ENCODE results near the gene LMAN1L. TPM values are rescaled to one million over a fixed set of nuclear protein-coding genes. Genes with fewer than 3 reads are reported as not detected.
"Not testable (repeated sequence)": the region's sequence is repeated elsewhere in the genome, so short reads cannot be mapped to it uniquely, and the experiment has no call there.

LMAN1L gene
- total RNA-seq, 6 experiments from 2014 or later: not detected

DNA sequence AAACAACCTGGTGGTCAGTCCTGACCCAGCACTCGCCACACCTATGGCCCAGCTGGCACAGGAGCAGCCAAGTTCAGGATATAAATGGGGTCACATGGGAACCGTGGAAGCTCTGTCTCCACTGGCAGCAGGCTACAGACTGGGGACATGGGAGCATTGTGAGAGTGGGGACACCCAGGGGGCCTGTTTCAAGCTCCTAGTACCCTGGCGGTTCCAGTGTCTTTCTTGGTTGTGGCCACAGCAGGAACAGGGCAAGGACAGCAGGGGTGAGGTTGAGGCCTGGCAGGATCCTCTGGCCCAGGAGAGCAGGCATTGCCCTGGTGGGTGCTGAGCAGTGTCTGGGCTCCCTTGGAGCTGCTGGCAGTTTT is 28.8 kb upstream of the LMAN1L start:
- Mint-ChIP-seq H3K4me1 (ENCODE audit: low read depth) (peaks cover 67% of the 10 kb centered on the region), H3K9me3 (no peaks in the 10 kb centered on the region), H3K27ac (peak overlapping the region; percentile 76), H3K36me3 (ENCODE audit: low read depth) (no peaks in the 10 kb centered on the region), H3K27me3 (ENCODE audit: insufficient read depth) (peaks cover 2% of the 10 kb centered on the region; the same call in 1 of the 2 replicates), H3K4me3 (peak overlapping the region; percentile 95)
- no peak for DNase-seq
- TF ChIP-seq, protein P1, sequence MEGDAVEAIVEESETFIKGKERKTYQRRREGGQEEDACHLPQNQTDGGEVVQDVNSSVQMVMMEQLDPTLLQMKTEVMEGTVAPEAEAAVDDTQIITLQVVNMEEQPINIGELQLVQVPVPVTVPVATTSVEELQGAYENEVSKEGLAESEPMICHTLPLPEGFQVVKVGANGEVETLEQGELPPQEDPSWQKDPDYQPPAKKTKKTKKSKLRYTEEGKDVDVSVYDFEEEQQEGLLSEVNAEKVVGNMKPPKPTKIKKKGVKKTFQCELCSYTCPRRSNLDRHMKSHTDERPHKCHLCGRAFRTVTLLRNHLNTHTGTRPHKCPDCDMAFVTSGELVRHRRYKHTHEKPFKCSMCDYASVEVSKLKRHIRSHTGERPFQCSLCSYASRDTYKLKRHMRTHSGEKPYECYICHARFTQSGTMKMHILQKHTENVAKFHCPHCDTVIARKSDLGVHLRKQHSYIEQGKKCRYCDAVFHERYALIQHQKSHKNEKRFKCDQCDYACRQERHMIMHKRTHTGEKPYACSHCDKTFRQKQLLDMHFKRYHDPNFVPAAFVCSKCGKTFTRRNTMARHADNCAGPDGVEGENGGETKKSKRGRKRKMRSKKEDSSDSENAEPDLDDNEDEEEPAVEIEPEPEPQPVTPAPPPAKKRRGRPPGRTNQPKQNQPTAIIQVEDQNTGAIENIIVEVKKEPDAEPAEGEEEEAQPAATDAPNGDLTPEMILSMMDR (IDR thresholded peaks at IDR 0.05): no peak

DNA sequence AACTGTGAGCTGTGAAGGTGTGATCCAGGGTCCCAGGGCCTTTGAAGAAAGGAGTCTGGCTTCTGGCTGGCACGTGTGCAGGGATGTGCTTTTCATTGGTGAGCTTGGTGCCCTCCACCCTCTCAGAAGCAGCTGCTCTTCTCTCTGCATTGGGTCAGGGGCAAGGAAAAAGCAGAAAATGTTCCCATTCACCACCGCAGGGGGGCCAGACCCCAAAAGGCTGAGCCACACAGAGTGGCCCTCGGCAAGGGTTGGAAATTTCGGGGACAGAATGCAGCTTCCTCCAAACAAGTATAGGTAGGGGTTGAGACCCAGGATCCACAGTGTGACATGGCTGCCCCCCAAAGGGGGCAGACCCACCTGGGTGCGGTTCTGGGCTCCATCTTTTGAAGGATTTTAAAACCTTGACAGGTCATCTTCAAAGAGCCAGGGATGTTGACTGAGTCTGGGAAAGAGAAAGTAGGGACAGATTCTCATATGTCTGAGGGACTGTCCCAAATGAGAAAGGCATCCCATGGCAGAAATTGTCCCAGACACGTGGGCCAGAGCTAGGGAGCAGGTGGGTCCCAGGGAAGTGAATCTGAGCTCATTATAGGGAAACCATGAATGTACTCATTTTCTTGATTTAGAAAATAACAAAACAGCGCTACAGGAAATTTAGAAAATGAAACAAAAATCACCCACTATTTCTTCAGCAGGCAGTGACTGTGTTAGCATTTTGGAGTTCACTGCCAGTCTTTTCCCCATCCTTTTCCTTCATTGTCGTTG is 28.0 kb upstream of the LMAN1L start:
- H3K27me3 Mint-ChIP-seq (ENCODE audit: insufficient read depth): peaks cover 4% of the 10 kb centered on the region; the same call in 1 of the 2 replicates
- H3K4me3 Mint-ChIP-seq: peak overlapping the region; percentile 23; the same call in 1 of the 2 replicates
- H3K36me3 Mint-ChIP-seq (ENCODE audit: low read depth): no peaks in the 10 kb centered on the region
- peaks cover 73% of the 10 kb centered on the region for H3K4me1 Mint-ChIP-seq (ENCODE audit: low read depth)
- TF ChIP-seq, protein P1 (IDR thresholded peaks at IDR 0.05): no peak
- DNase-seq: no peak
- peak overlapping the region; percentile 42; the same call in 1 of the 2 replicates for H3K27ac Mint-ChIP-seq
- no peaks in the 10 kb centered on the region for H3K9me3 Mint-ChIP-seq

DNA sequence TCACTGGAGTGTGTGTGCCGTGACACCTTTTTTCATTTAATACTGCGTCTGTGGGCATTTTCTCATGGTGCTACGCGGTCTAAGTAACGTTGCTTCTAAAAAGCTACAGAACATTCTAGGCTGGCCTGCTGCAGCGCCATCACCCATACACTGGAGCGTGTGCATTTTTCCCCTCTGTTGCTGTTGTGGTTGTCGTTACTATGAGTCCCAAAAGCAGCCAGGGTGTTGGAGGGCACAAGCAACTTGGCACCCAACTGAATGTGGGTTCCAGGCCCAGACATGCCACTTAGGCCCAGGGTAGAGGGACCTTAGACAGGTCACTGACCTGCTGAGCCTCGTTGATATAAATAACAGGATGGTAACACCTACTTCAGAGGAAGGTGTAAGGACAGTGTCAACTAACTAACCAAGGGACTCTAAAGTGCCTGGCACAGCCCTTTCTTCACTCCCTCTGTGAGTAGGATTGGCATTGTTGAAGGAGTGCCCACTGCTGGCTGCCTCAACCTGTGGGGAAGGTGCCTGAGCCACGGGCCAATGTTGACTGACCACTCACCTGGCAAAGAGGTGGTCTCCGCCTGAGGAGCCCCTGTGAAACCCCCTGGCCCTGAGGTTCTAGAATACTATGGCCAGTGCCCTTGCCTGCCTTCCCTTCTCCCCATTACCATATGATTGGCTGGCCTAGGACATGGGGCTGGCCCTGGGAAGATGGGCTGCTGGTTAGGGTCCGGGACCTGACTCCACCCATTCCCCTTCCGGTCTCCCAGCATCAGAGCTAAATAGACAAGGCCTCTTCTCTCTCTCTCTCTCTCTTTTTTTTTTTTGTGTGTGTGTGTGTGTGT is 27.2 kb upstream of the LMAN1L start:
- no peak for DNase-seq
- no peaks in the 10 kb centered on the region for H3K36me3 Mint-ChIP-seq (ENCODE audit: low read depth)
- no peaks in the 10 kb centered on the region for H3K9me3 Mint-ChIP-seq
- H3K4me3 Mint-ChIP-seq: peak overlapping the region; percentile 23; the same call in 1 of the 2 replicates
- H3K4me1 Mint-ChIP-seq (ENCODE audit: low read depth): peaks cover 74% of the 10 kb centered on the region
- TF ChIP-seq, protein P1 (IDR thresholded peaks at IDR 0.05): no peak
- H3K27ac Mint-ChIP-seq: no peak overlapping the region
- H3K27me3 Mint-ChIP-seq (ENCODE audit: insufficient read depth): peaks cover 4% of the 10 kb centered on the region; the same call in 1 of the 2 replicates

DNA sequence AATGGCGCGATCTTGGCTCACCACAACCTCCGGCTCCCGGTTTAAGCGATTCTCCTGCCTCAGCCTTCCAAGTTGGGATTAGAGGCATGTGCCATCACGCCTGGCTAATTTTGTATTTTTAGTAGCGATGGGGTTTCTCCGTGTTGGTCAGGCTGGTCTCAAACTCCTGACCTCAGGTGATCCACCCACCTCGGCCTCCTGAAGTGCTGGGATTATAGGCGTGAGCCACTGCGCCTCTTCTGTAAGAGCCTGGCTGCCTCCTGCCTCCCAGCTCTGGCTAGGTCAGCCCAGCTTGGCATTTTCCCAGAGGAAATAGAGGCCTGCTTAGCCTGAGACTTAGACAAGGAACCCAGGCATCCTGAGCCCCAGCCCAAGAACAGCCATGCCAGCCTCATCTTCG is 26.6 kb upstream of the LMAN1L start:
- H3K4me1 Mint-ChIP-seq (ENCODE audit: low read depth): peaks cover 74% of the 10 kb centered on the region
- DNase-seq; H3K4me3 Mint-ChIP-seq; H3K27ac Mint-ChIP-seq; H3K36me3 Mint-ChIP-seq (ENCODE audit: low read depth); H3K9me3 Mint-ChIP-seq; H3K27me3 Mint-ChIP-seq (ENCODE audit: insufficient read depth): not testable (repeated sequence)

DNA sequence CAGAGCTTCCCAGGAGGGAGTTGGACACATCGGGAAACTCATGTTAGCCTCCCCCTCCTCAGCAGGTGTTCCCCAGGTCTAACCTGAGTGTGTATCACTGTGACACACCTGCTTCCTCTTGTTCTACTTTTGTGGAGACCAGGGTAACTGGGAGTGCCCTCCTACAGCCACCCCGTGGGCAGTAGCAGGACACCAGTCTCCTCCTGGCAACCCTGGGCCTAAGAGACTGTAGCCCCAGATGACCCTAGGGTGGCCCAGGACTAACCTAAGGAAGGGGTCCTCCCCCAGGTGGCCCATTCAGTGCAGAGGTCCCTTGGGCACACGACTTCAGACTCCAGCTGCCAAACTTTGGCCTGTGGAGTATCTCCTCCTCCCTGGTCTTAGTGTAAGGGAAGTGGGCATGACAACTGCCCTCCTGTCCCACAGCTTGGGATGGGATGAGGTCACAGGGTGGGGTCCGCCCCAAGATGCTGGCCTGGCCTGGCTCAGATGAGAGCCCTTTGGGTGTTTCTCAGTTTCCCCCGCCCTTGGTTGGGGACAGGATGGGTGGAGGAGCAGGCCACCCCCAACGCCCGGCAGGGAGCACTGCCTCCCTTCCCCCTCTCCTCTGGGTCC is 26.0 kb upstream of the LMAN1L start:
- H3K27ac Mint-ChIP-seq: no peak overlapping the region

More for the DNA sequence above, 26.0 kb upstream of the LMAN1L start:
- no peak for DNase-seq
- Mint-ChIP-seq H3K36me3 (ENCODE audit: low read depth) (no peaks in the 10 kb centered on the region), H3K27me3 (ENCODE audit: insufficient read depth) (peaks cover 2% of the 10 kb centered on the region; the same call in 1 of the 2 replicates), H3K4me1 (ENCODE audit: low read depth) (peaks cover 74% of the 10 kb centered on the region), H3K4me3 (no peak overlapping the region), H3K9me3 (no peaks in the 10 kb centered on the region)
- TF ChIP-seq, protein P1 (IDR thresholded peaks at IDR 0.05): no peak

All from HFFc6 (cell line).